HEK293T (cell line): ENCODE data around the gene CLRN3.

Experiments
- FOXK2 ChIP-seq: fragments of 450-650 bp; IDR thresholded peaks from 2 replicates; pipeline ENCODE4 v1.6.1; 2016; ENCODE audit warnings: mild to moderate bottlenecking
- FOXM1 ChIP-seq: fragments of 450-650 bp; IDR thresholded peaks from 2 replicates; pipeline ENCODE4 v1.6.1; 2017; ENCODE audit warnings: mild to moderate bottlenecking, borderline replicate concordance
- LEF1 ChIP-seq: fragments of 450-650 bp; IDR thresholded peaks from 2 replicates; pipeline ENCODE4 v1.6.1; 2017; ENCODE audit warnings: mild to moderate bottlenecking, borderline replicate concordance
- SP1 ChIP-seq: fragments of 450-650 bp; IDR thresholded peaks from 2 replicates; pipeline ENCODE4 v1.6.1; 2017
- SUZ12 ChIP-seq: fragments of 450-650 bp; IDR thresholded peaks from 2 replicates; pipeline ENCODE4 v1.6.1; 2016; ENCODE audit warnings: mild to moderate bottlenecking
- TARDBP ChIP-seq: fragments of 450-650 bp; IDR thresholded peaks from 2 replicates; pipeline ENCODE4 v1.6.1; 2016
- ZNF384 ChIP-seq: fragments of 450-650 bp; IDR thresholded peaks from 2 replicates; pipeline ENCODE4 v1.6.1; 2016
- TF ChIP-seq, protein P1 (sequence below): fragments of 450-650 bp; IDR thresholded peaks from 2 replicates; pipeline ENCODE4 v1.6.1; 2016

DNA sequence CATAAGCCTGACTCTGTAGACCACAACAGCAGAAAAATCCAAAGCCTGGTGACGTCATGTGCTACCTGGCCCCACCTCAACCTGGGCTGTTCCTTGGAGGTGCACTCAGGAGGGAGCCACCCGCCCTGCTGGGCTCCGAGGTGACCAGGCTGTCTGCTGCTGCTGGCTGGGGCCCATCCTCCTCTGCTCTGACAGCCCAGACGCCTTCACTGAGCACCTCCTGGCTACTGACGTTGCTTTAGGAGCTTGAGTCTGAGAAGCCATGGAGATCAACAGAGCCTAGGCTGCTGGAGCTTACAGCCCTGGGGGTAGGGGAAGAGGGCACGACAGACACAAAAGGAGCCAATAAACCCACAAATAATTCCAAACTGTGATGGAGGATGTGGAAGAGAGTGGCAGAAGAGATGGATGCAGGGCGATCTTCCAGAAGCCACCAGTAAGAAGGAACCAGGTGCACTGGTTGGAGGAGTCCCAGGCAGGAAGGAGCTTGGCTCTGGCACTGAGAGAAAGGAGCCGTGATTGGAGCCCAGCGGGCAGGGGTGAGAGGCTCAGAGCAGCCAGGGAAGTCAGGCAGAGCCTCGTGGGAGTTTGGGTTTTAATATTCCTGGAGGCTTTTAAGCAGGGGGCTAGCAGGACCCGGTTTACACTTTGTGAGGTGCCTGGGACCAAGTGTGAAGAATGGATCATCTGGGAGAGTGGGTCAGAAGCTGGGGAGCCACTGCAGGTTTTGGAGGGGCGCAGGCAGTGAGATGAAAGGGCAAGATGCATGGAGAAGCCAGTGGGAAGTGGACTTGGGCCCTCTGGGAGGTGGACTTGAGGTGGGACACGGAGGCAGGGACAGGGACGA is 12.5 kb upstream of the CLRN3 start:
- TF ChIP-seq FOXK2: no peak
- TF ChIP-seq SP1: no peak
- no peak for TF ChIP-seq SUZ12
- no peak for TF ChIP-seq TARDBP
- no peak for TF ChIP-seq ZNF384
- TF ChIP-seq FOXM1: no peak
- TF ChIP-seq LEF1: no peak
- TF ChIP-seq, protein P1, sequence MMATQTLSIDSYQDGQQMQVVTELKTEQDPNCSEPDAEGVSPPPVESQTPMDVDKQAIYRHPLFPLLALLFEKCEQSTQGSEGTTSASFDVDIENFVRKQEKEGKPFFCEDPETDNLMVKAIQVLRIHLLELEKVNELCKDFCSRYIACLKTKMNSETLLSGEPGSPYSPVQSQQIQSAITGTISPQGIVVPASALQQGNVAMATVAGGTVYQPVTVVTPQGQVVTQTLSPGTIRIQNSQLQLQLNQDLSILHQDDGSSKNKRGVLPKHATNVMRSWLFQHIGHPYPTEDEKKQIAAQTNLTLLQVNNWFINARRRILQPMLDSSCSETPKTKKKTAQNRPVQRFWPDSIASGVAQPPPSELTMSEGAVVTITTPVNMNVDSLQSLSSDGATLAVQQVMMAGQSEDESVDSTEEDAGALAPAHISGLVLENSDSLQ: no peak
